H9 (cell line): Measurements from ENCODE around the gene PLXNB1. TPM values are rescaled to one million over a fixed set of nuclear protein-coding genes. Genes with fewer than 3 reads are reported as not detected.

Source experiments
- DNase-seq: peaks from one replicate; pipeline ENCODE4 v3.0.0-alpha.2; 2017
- H2AFZ ChIP-seq: one replicate; pipeline ENCODE4 v1.6.1; 2013; ENCODE audit warnings: mild to moderate bottlenecking, low read length, control low read depth, moderate library complexity
- H2AK5ac ChIP-seq: 2 replicates; pipeline ENCODE4 v1.6.1; 2013; ENCODE audit warnings: low read length, control low read depth, mixed read lengths; ENCODE audit not compliant: insufficient read length
- H2BK120ac ChIP-seq: one replicate; pipeline ENCODE4 v1.6.1; 2013; ENCODE audit warnings: low read depth, mild to moderate bottlenecking, low read length, control low read depth, inconsistent platforms; ENCODE audit not compliant: poor library complexity, severe bottlenecking
- H2BK12ac ChIP-seq: 2 replicates; pipeline ENCODE4 v1.6.1; 2013; ENCODE audit warnings: low read length, control low read depth, mixed read lengths, low read depth; ENCODE audit not compliant: insufficient read length
- H2BK15ac ChIP-seq: 2 replicates; pipeline ENCODE4 v1.6.1; 2013; ENCODE audit warnings: low read depth, low read length, control low read depth
- H2BK20ac ChIP-seq: one replicate; pipeline ENCODE4 v1.6.1; 2013; ENCODE audit warnings: low read depth, mild to moderate bottlenecking, low read length, control low read depth, inconsistent platforms; ENCODE audit not compliant: poor library complexity, severe bottlenecking
- H2BK5ac ChIP-seq: 2 replicates; pipeline ENCODE4 v1.6.1; 2013; ENCODE audit warnings: low read length, control low read depth, mixed read lengths; ENCODE audit not compliant: insufficient read length
- H3K14ac ChIP-seq: 2 replicates; pipeline ENCODE4 v1.6.1; 2013; ENCODE audit warnings: low read length, control low read depth; ENCODE audit not compliant: insufficient read depth
- H3K18ac ChIP-seq: 2 replicates; pipeline ENCODE4 v1.6.1; 2013; ENCODE audit warnings: low read depth, mild to moderate bottlenecking, mixed read lengths, low read length, control low read depth; ENCODE audit not compliant: insufficient read length
- H3K23ac ChIP-seq: 2 replicates; pipeline ENCODE4 v1.6.1; 2013; ENCODE audit warnings: low read length, control low read depth, mixed read lengths, low read depth; ENCODE audit not compliant: insufficient read length
- H3K23me2 ChIP-seq: 2 replicates; pipeline ENCODE4 v1.6.1; 2013; ENCODE audit warnings: low read depth, mild to moderate bottlenecking, mixed read lengths, low read length, control low read depth; ENCODE audit not compliant: insufficient read length, poor library complexity, severe bottlenecking
- H3K27ac ChIP-seq: 2 replicates; pipeline ENCODE4 v1.5.1; 2013; ENCODE audit warnings: low read length, control low read depth, mixed read lengths, low read depth; ENCODE audit not compliant: insufficient read length
- H3K27me3 ChIP-seq: 2 replicates; pipeline ENCODE4 v1.6.1; 2013; ENCODE audit warnings: low read length, control low read depth, inconsistent platforms; ENCODE audit not compliant: insufficient read depth
- H3K4ac ChIP-seq: 2 replicates; pipeline ENCODE4 v1.6.1; 2013; ENCODE audit warnings: low read depth, mild to moderate bottlenecking, control low read depth, inconsistent platforms, low read length, moderate library complexity
- H3K4me1 ChIP-seq: 2 replicates; pipeline ENCODE4 v1.6.1; 2013; ENCODE audit warnings: low read length, control low read depth, inconsistent platforms; ENCODE audit not compliant: insufficient read depth
- H3K4me2 ChIP-seq: 2 replicates; pipeline ENCODE4 v1.6.1; 2013; ENCODE audit warnings: low read length, control low read depth, mixed read lengths; ENCODE audit not compliant: insufficient read length, insufficient read depth
- H3K56ac ChIP-seq: 2 replicates; pipeline ENCODE4 v1.6.1; 2013; ENCODE audit warnings: low read depth, mild to moderate bottlenecking, mixed read lengths, low read length, control low read depth; ENCODE audit not compliant: insufficient read length
- H3K79me1 ChIP-seq: 2 replicates; pipeline ENCODE4 v1.6.1; 2013; ENCODE audit warnings: low read depth, mild to moderate bottlenecking, moderate library complexity, low read length, control low read depth, inconsistent platforms; ENCODE audit not compliant: insufficient read depth, poor library complexity, severe bottlenecking
- H3K79me2 ChIP-seq: 2 replicates; pipeline ENCODE4 v1.6.1; 2013; ENCODE audit warnings: low read length, control low read depth, inconsistent platforms; ENCODE audit not compliant: insufficient read depth
- H3K9ac ChIP-seq: 2 replicates; pipeline ENCODE4 v1.6.1; 2013; ENCODE audit warnings: low read length, control low read depth, mixed read lengths; ENCODE audit not compliant: insufficient read length; ENCODE audit errors: extremely low read depth
- H3K9me3 ChIP-seq: one replicate; pipeline ENCODE4 v1.6.1; 2013; ENCODE audit warnings: low read depth, low read length, inconsistent platforms; ENCODE audit not compliant: control insufficient read depth
- H3T11ph ChIP-seq: one replicate; pipeline ENCODE4 v1.6.1; 2013; ENCODE audit warnings: mild to moderate bottlenecking, low read length, control low read depth, inconsistent platforms
- H4K20me1 ChIP-seq: one replicate; pipeline ENCODE4 v1.6.1; 2013; ENCODE audit not compliant: control insufficient read depth, insufficient read length, insufficient read depth
- H4K5ac ChIP-seq: 2 replicates; pipeline ENCODE4 v1.6.1; 2013; ENCODE audit warnings: low read depth, mild to moderate bottlenecking, mixed read lengths, low read length, control low read depth; ENCODE audit not compliant: insufficient read length
- H4K8ac ChIP-seq: replicated peaks from 2 replicates; pipeline ENCODE4 v1.6.1; 2013; ENCODE audit warnings: low read length, control low read depth, mixed read lengths, low read depth; ENCODE audit not compliant: insufficient read length
- H4K91ac ChIP-seq: 2 replicates; pipeline ENCODE4 v1.6.1; 2013; ENCODE audit warnings: low read depth, mild to moderate bottlenecking, moderate library complexity, mixed read lengths, low read length, control low read depth; ENCODE audit not compliant: insufficient read length
- H3K27ac Mint-ChIP-seq, 3 experiments: 2 replicates in 2 of 3; 3 replicates in 1 of 3; pipeline ENCODE4 v1.8.0; 2020 to 2021; ENCODE audit warnings: mixed read lengths in 3 of 3, mild to moderate bottlenecking in 1 of 3, moderate library complexity in 1 of 3
- H3K27me3 Mint-ChIP-seq: 2 replicates; pipeline ENCODE4 v1.8.0; 2021; ENCODE audit warnings: low read depth, mild to moderate bottlenecking, moderate library complexity, mixed read lengths
- H3K36me3 Mint-ChIP-seq, 3 experiments: 2 replicates in 2 of 3; 3 replicates in 1 of 3; pipeline ENCODE4 v1.8.0; 2020 to 2021; ENCODE audit warnings: low read depth in 3 of 3, mixed read lengths in 3 of 3; ENCODE audit not compliant: insufficient read depth in 1 of 3
- H3K4me1 Mint-ChIP-seq, 2 experiments: 2 replicates each; pipeline ENCODE4 v1.8.0; 2020; ENCODE audit warnings: mixed read lengths in 2 of 2
- H3K4me3 Mint-ChIP-seq, 2 experiments: 2 replicates in 1 of 2; 3 replicates in 1 of 2; pipeline ENCODE4 v1.8.0; 2020 to 2021; ENCODE audit warnings: mild to moderate bottlenecking in 2 of 2, mixed read lengths in 2 of 2, moderate library complexity in 1 of 2
- H3K9me3 Mint-ChIP-seq, 2 experiments: 2 replicates in 1 of 2; 3 replicates in 1 of 2; pipeline ENCODE4 v1.8.0; 2020; ENCODE audit warnings: mild to moderate bottlenecking in 2 of 2, mixed read lengths in 2 of 2, moderate library complexity in 1 of 2
- CTCF ChIP-seq: fragments of 200-600 bp; sonication (generic); conservative IDR thresholded peaks from 3 replicates; pipeline ENCODE4 v1.8.0; 2021; ENCODE audit warnings: antibody characterized with exemption, mild to moderate bottlenecking
- WGBS: extraction: QIAGEN DNeasy Blood & Tissue Kit; methylation state at CpG from one replicate; pipeline ENCODE4 v1.1.7; 2013; ENCODE audit warnings: missing lambda C conversion rate, low lambda C conversion rate, mixed read lengths; ENCODE audit not compliant: insufficient read length; ENCODE audit errors: extremely low coverage; 5-methylcytosine and 5-hydroxymethylcytosine counted together
- total RNA-seq: library from RNA; stranded (reverse); gene quantifications from 2 replicates; pipeline ENCODE4 v1.2.1, GENCODE V29; 2021

Gene PLXNB1
- total RNA-seq, 1 experiment from 2014 or later: 184 TPM

GRCh38 chr3:48436477-48436787 is 6.5 kb upstream of the PLXNB1 start:
- Histone ChIP-seq H3K79me2 (peaks cover 4% of the 10 kb centered on the region; the same call in 1 of the 2 replicates), H3K14ac (no peak overlapping the region), H3K56ac (no peak overlapping the region), H2AFZ (no peak overlapping the region), H2BK120ac (no peak overlapping the region), H2AK5ac (no peak overlapping the region), H3K9ac (no peak overlapping the region), H4K5ac (no peak overlapping the region), H3K4me1 (peaks cover 3% of the 10 kb centered on the region; the same call in 1 of the 2 replicates), H2BK20ac (no peak overlapping the region), H2BK5ac (no peak overlapping the region), H3K27ac (no peak overlapping the region), H2BK15ac (no peak overlapping the region), H3K18ac (no peak overlapping the region), H4K20me1 (no peaks in the 10 kb centered on the region), H3K27me3 (no peaks in the 10 kb centered on the region), H3K79me1 (no peaks in the 10 kb centered on the region), H2BK12ac (no peak overlapping the region), H3K9me3 (no peaks in the 10 kb centered on the region), H4K8ac (no peak overlapping the region), H3K4me2 (no peak overlapping the region), H3K23ac (no peak overlapping the region), H3T11ph (no peak overlapping the region), H3K4ac (no peak overlapping the region), H4K91ac (no peak overlapping the region), H3K23me2 (no peaks in the 10 kb centered on the region)
- DNase-seq: no peak
- WGBS: no CpG with 5 or more reads among the region's 1 CpG
- peaks cover 22 to 52% (median 35%) of the 10 kb centered on the region in 3 experiments; a peak in 6 of 7 replicates for H3K36me3 Mint-ChIP-seq
- no peak overlapping the region for H3K4me3 Mint-ChIP-seq
- H3K9me3 Mint-ChIP-seq: no peaks in the 10 kb centered on the region
- TF ChIP-seq CTCF: no peak
- H3K27ac Mint-ChIP-seq: no peak overlapping the region
- H3K4me1 Mint-ChIP-seq: peaks cover 22 to 28% of the 10 kb centered on the region in 2 experiments
- no peaks in the 10 kb centered on the region for H3K27me3 Mint-ChIP-seq
